GM19324 (cell line): ENCODE results near the gene HLA-E.
"Not testable (repeated sequence)": the region's sequence is repeated elsewhere in the genome, so short reads cannot be mapped to it uniquely, and the experiment has no call there.

ENCODE experiments used
- ATAC-seq: cut with Tn5 transposase; IDR thresholded peaks from one replicate; pipeline ENCODE4 v1.9.1; 2021; ENCODE audit warnings: mild to moderate bottlenecking, moderate library complexity; ENCODE audit not compliant: unreplicated experiment, low FRiP score

HLA-E gene

GRCh38 chr6:30489081-30490025, at the start of gene HLA-E:
TSS of gene HLA-E (plus strand) at chr6:30489509. CDS start at chr6:30489532, 23 bp downstream.
- ATAC-seq: peak; percentile 85

DNA sequence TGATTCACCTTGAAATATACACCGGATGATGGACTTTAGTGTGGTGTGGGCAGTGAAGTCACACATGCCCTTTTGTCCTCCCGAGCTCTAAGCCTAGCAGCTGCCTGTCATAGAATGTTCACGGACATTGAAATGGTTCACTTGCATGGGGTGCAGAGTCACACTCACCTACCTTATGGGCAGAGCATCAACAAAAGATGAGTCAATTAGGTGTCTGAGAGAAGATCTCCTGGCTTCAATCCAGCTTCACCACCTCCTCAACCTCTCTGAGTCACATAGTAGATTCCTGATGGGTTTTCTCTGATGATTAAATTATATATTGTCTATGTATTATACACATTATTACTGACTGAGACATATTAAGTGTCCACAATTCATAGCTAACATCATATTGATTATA, 48.1 kb upstream of the HLA-E start:
- ATAC-seq: no peak

- no peak for ATAC-seq
These were observed 45.5 kb upstream of the HLA-E start for GRCh38 chr6:30443657-30444450.

GRCh38 chr6:30444451-30444742, 44.9 kb upstream of the HLA-E start:
- ATAC-seq: no peak

- ATAC-seq: no peak
These were observed 43.0 kb upstream of the HLA-E start for GRCh38 chr6:30446259-30446658.

- no peak for ATAC-seq
These were observed 42.1 kb upstream of the HLA-E start for GRCh38 chr6:30447237-30447636.

DNA sequence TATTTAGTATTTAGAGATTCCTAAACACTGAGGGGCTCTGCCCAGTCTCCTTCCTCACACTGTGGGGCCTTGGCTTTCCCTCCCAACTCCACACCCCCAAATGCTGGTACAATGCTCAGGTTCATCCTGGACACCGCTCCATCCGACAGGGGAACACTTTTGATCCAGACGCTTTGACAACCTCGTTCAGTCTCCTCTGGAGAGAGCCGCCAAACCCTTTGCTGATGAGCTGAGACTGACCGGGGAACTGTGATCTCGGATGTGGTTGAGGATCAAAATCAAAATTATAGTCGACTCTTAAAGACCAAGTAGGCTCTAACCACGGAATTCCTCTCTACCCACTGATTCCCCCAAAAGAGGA, 38.8 kb upstream of the HLA-E start:
- no peak for ATAC-seq

DNA sequence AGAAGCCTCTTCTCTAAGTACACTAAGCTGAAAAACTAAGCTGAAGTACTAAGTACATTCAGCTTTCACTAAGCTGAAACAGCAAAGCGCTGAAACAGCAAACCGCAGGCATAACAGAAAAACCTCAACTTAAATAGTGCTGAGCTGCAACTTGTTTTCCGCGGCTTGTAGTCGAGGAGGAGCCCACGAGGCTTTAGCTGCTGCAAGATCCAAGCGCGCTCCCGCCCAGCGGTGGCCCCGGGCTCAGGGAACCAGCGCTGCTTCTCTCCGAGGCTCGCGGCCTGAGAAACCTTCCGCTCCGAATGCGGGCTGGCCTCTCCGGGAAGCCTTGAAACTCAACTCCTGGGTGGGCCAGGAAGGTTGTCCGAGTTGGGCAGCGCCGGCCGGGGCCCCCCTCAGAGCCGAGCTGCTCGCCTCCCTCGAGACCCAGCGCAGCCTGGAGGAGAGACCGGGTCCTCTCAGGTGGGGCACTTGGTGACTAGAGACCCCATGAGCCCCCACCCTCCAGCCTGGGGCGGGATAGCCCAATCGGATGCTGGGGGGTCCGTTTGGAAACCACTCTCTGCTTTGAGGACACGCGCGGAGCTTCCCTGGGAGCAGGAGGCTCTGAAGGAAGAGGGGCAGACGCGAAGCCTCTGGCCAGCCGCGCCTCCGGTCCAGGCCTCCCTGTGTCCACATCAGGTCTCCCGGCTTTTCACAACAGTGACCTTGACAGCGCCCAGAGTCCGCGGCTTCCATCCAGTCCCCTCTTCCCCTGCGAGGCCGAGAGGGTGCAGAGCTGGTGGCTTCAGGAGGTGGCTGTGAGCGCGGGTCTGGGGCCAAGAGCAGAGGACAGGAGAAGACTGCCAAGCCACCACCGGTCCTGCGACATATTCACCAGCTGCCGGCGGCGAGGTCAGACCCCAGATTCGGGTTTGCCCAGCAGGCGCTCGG, 38.1 kb upstream of the HLA-E start:
- ATAC-seq: no peak

DNA sequence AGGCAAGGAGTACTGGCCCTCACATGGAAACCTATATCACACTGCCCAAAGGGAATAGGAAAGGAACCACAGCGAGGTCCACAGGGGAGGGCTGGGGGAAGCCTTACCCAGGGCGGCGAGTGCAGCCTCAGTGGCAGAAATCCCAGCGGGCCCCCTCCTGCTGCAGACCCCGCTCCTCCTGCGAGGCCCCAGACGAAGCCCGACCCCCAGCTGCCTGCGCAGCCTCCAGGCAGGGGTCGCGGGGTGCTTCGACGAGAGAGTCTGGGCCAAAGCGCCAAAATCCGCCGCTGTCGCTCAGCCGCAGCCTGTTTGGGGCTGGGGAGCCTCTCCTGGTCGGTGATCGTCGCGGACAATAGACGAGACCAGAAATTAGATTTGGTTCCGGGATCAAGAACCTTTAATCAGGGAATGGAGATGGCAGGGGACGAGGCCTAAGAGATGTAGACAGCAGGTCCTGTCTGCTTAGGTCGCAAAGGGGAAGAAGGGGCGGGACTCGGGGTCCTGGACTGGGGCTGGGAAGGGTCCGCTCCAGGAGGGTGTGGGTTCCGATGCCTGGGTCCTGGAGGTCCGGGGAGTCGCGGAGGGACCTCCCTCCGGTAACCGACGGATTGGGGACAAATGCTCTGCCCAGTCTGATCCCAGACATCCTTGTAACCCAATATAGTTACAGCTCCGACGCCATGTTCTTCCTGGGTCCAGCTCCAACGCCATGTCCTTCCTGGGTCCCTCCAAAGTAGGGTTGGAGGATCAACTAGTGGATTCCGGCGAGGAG, 36.4 kb upstream of the HLA-E start:
- ATAC-seq: no peak

GRCh38 chr6:30453508-30454116, 35.7 kb upstream of the HLA-E start:
- no peak for ATAC-seq

DNA sequence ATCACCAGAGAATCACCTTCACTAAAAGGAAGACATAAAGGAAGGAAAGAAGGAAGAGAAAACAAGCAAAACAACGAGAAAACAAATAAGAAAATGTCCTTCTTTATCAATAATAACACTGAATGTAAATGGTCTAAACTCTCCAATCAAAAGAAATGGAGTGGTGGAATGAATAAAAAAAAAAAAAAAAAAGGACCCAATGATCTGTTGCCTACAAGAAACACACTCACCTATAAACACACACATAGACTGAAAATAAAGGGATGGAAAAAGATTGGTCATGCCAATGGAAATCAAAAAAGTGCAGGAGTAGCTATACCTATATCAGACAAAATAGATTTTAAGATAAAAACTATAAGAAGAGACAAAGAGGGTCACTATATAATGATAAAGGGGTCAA, 30.2 kb upstream of the HLA-E start:
- no peak for ATAC-seq

GRCh38 chr6:30461055-30461454, 28.3 kb upstream of the HLA-E start:
- no peak for ATAC-seq

DNA sequence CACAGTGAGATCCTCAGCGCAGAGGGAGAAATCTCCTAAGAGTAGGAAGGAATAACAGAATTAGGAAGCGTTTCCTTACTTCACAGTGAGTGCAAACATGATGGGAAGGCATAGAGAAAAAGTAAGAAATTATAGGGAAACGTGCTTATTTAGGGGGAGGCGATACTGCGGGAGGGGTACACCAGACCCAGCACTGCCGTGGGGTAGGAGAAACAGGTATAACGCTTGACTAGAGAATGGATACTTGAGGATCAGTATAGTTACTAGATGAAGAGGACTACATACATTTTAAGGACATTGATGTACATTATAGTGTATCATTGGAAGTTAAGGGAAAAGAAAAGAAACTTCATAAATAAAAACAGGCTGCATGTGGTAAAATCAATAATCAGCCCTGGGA, 26.8 kb upstream of the HLA-E start:
- ATAC-seq: no peak

GRCh38 chr6:30463242-30463641, 26.1 kb upstream of the HLA-E start:
- no peak for ATAC-seq

GRCh38 chr6:30463651-30464618, 25.4 kb upstream of the HLA-E start:
- ATAC-seq: no peak

DNA sequence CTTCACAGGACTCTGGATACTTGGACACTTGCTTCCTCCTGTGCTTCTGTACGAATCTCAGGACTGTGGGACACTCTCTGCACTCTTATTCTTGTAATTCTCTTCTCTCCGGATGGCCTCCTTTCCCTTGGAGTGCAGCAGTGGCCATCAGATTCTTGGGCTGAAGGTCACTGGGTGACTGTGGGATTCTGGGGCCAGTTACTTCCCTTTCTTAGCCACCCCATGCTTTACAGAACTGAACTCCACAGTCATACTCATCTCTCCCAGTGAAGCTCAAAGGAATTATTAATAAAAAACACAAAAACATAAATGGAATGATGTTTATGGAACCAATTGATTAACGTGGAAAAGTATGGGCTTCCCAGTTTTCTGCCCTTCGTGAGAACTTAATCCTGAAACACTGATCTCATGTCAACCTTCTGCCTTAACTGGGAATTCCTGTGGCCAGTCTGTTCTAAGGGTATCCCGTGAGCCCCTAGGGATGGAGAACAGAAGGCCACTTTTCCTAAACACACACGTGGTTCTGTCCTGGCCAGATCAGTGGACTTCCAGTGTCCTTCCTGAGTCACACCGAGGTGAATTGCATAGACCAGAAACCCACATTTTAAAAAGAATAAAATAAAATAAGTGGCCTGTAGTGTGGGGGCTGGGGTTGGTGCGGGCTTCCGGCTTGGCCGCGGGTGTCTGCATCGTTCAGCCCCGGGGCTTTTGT, 23.6 kb upstream of the HLA-E start:
- no peak for ATAC-seq

- ATAC-seq: no peak
These were observed 18.3 kb upstream of the HLA-E start for GRCh38 chr6:30470968-30471367.

GRCh38 chr6:30475116-30475515, 14.2 kb upstream of the HLA-E start:
- not testable (repeated sequence) for ATAC-seq
